Activated CD4-positive, alpha-beta T cell treated with anti-CD3 and anti-CD28 coated beads, Interleukin-2, amount 50 U/mL, for 4 hours (primary cell): ENCODE results near the gene CD37.
A peak's percentile ranks its signal among the peaks of the same experiment; 100 is the strongest.
"Not testable (repeated sequence)": the region's sequence is repeated elsewhere in the genome, so short reads cannot be mapped to it uniquely, and the experiment has no call there.

Experiments used
- DNase-seq, 2 experiments: peaks; one replicate each; pipeline ENCODE4 v3.0.0-alpha.2; 2020

The CD37 gene

GRCh38 chr19:49335071-49335783 lies at the start of gene CD37:
TSS of gene CD37 (plus strand) at chr19:49335406. CDS start at chr19:49335541, 135 bp downstream.
- peak; percentile 28 to 38 for DNase-seq

- DNase-seq: no peak
Measured at GRCh38 chr19:49287141-49287770, 48.0 kb upstream of the CD37 start.

- not testable (repeated sequence) for DNase-seq
Measured at GRCh38 chr19:49288205-49288604, 47.0 kb upstream of the CD37 start.

- DNase-seq: not testable (repeated sequence)
Measured at GRCh38 chr19:49289286-49289685, 45.9 kb upstream of the CD37 start.

- no peak for DNase-seq
Measured at GRCh38 chr19:49290517-49290916, 44.7 kb upstream of the CD37 start.

GRCh38 chr19:49294401-49294800 lies 40.8 kb upstream of the CD37 start:
- DNase-seq: no peak

- DNase-seq: no peak
Measured at GRCh38 chr19:49295208-49295880, 39.9 kb upstream of the CD37 start.

- DNase-seq: no peak
Measured at GRCh38 chr19:49297403-49297802, 37.8 kb upstream of the CD37 start.

- not testable (repeated sequence) for DNase-seq
Measured at GRCh38 chr19:49298653-49299052, 36.6 kb upstream of the CD37 start.

GRCh38 chr19:49301165-49301865 lies 33.9 kb upstream of the CD37 start:
- peak; percentile 73 to 77 for DNase-seq

- DNase-seq: no peak
Measured at GRCh38 chr19:49301866-49302252, 33.3 kb upstream of the CD37 start.

GRCh38 chr19:49306734-49307133 lies 28.5 kb upstream of the CD37 start:
- DNase-seq: not testable (repeated sequence)

- no peak for DNase-seq
Measured at GRCh38 chr19:49309087-49309486, 26.1 kb upstream of the CD37 start.

GRCh38 chr19:49315111-49315510 lies 20.1 kb upstream of the CD37 start:
- no peak for DNase-seq

- no peak for DNase-seq
Measured at GRCh38 chr19:49316284-49316683, 18.9 kb upstream of the CD37 start.

GRCh38 chr19:49318296-49318695 lies 16.9 kb upstream of the CD37 start:
- DNase-seq: no peak

GRCh38 chr19:49324801-49325576 lies 10.2 kb upstream of the CD37 start, which contains the start of gene SLC6A16:
TSS of gene SLC6A16 (minus strand) at chr19:49325191. CDS start at chr19:49311347, 13,844 bp downstream.
- DNase-seq: no peak

GRCh38 chr19:49325756-49326155 lies 9.4 kb upstream of the CD37 start:
- not testable (repeated sequence) for DNase-seq

- DNase-seq: no peak
Measured at GRCh38 chr19:49326165-49326704, 9.0 kb upstream of the CD37 start.

GRCh38 chr19:49327878-49328544 lies 7.2 kb upstream of the CD37 start:
- peak; percentile 35 to 50 for DNase-seq

GRCh38 chr19:49328741-49329140 lies 6.5 kb upstream of the CD37 start:
- no peak for DNase-seq
